SK-N-SH (cell line): Measurements from ENCODE around the gene CATSPERZ. TPM values are rescaled to one million over a fixed set of nuclear protein-coding genes. Genes with fewer than 3 reads are reported as not detected.
A peak's percentile ranks its signal among the peaks of the same experiment; 100 is the strongest.

Source experiments
- CTCF ChIA-PET: fragments of 300-600, 350-600 bp; formaldehyde crosslinking; extraction: SDS; loops from one replicate; lab custom pipeline; 2021; lab: Yijun Ruan, JAX
- POLR2A ChIA-PET: fragments of 350-600 bp; sonication (Branson Sonifier 250); formaldehyde crosslinking; extraction: SDS; loops from one replicate; lab custom pipeline; 2020; ENCODE audit warnings: antibody characterized with exemption, inconsistent platforms; lab: Yijun Ruan, JAX
- DNase-seq: peaks from one replicate; pipeline ENCODE4 v3.0.0; 2012
- H2AFZ ChIP-seq: fragments of 200-600 bp; sonication (generic); 2 replicates; pipeline ENCODE4 v1.8.1; 2016; ENCODE audit warnings: antibody characterized with exemption, mild to moderate bottlenecking, low read depth
- H3F3A ChIP-seq: fragments of 200-600 bp; sonication (generic); replicated peaks from 2 replicates; pipeline ENCODE3; 2016; ENCODE audit warnings: antibody characterized with exemption, mild to moderate bottlenecking; ENCODE audit not compliant: insufficient read depth
- H3K27ac ChIP-seq, 2 experiments: fragments of 200-500 bp in 1 of 2; fragments of 200-600 bp in 1 of 2; sonication (Bioruptor generic) in 1 of 2; sonication (generic), shearing (Covaris generic) in 1 of 2; 2 replicates each; pipeline versions ENCODE4 v1.5.1 to v1.6.1; 2014 to 2016; ENCODE audit warnings: low read depth in 2 of 2, inconsistent platforms in 1 of 2, low read length in 1 of 2, mild to moderate bottlenecking in 1 of 2, mixed read lengths in 1 of 2
- H3K27me3 ChIP-seq: fragments of 200-600 bp; sonication (generic), shearing (Covaris generic); 2 replicates; pipeline ENCODE4 v1.6.1; 2016; ENCODE audit warnings: mixed run types; ENCODE audit not compliant: insufficient read depth
- H3K36me3 ChIP-seq, 2 experiments: fragments of 200-500 bp in 1 of 2; fragments of 200-600 bp in 1 of 2; sonication (Bioruptor generic) in 1 of 2; sonication (generic) in 1 of 2; replicated peaks in 1 of 2; 2 replicates each; pipeline versions ENCODE3 to v1.5.1; 2014 to 2016; ENCODE audit warnings: low read length in 1 of 2, mild to moderate bottlenecking in 1 of 2; ENCODE audit not compliant: insufficient read depth in 2 of 2, control insufficient read depth in 1 of 2
- H3K4me1 ChIP-seq, 2 experiments: fragments of 200-500 bp in 1 of 2; fragments of 200-600 bp in 1 of 2; sonication (Bioruptor generic) in 1 of 2; sonication (generic), shearing (Covaris generic) in 1 of 2; 2 replicates each; pipeline versions ENCODE4 v1.5.1 to v1.6.1; 2014 to 2016; ENCODE audit warnings: low read depth in 1 of 2, low read length in 1 of 2, mixed run types in 1 of 2; ENCODE audit not compliant: insufficient read depth in 2 of 2, control insufficient read depth in 1 of 2
- H3K4me2 ChIP-seq: fragments of 200-600 bp; sonication (generic), shearing (Covaris generic); 2 replicates; pipeline ENCODE4 v1.6.1; 2017; ENCODE audit warnings: mixed run types
- H3K4me3 ChIP-seq, 2 experiments: fragments of 200-500 bp in 1 of 2; fragments of 200-600 bp in 1 of 2; sonication (Bioruptor generic) in 1 of 2; sonication (generic), shearing (Covaris generic) in 1 of 2; 2 replicates each; pipeline versions ENCODE4 v1.5.1 to v1.8.1; 2014 to 2016; ENCODE audit warnings: low read depth in 2 of 2, inconsistent platforms in 1 of 2, low read length in 1 of 2, mild to moderate bottlenecking in 1 of 2, mixed read lengths in 1 of 2, moderate library complexity in 1 of 2
- H3K79me2 ChIP-seq: fragments of 200-600 bp; sonication (generic); 2 replicates; pipeline ENCODE4 v1.8.1; 2017; ENCODE audit warnings: mild to moderate bottlenecking; ENCODE audit not compliant: insufficient read depth
- H3K9ac ChIP-seq: fragments of 200-600 bp; sonication (generic); 2 replicates; pipeline ENCODE4 v1.6.1; 2017; ENCODE audit warnings: mixed run types
- H3K9me2 ChIP-seq: fragments of 200-600 bp; sonication (generic); 2 replicates; pipeline ENCODE4 v1.6.1; 2017; ENCODE audit warnings: mixed run types
- H3K9me3 ChIP-seq: fragments of 200-600 bp; sonication (generic); 2 replicates; pipeline ENCODE4 v1.6.1; 2017; ENCODE audit warnings: mixed run types, mild to moderate bottlenecking, moderate library complexity
- H4K20me1 ChIP-seq: fragments of 200-600 bp; sonication (generic); 2 replicates; pipeline ENCODE4 v1.6.1; 2017; ENCODE audit warnings: mild to moderate bottlenecking, mixed run types; ENCODE audit not compliant: insufficient read depth
- CHD2 ChIP-seq: fragments of 150-350 bp; IDR thresholded peaks from 2 replicates; pipeline ENCODE4 v1.6.1; 2018; ENCODE audit warnings: low read length; ENCODE audit not compliant: partially characterized antibody
- CTCF ChIP-seq: fragments of 200-600 bp; sonication (generic); IDR thresholded peaks from 2 replicates; pipeline ENCODE4 v1.6.1; 2017; ENCODE audit warnings: antibody characterized with exemption, mild to moderate bottlenecking, moderate library complexity
- ELF1 ChIP-seq: IDR thresholded peaks from 2 replicates; pipeline ENCODE4 v1.4.0; 2012
- FOXJ3 ChIP-seq: sonication (generic); formaldehyde crosslinking; IDR thresholded peaks from 2 replicates; pipeline ENCODE4 v1.5.1; 2020; ENCODE audit warnings: mild to moderate bottlenecking, missing genetic modification reagents
- GABPA ChIP-seq: IDR thresholded peaks from 2 replicates; pipeline ENCODE4 v1.4.0; 2012; ENCODE audit warnings: low read depth, mild to moderate bottlenecking
- MAX ChIP-seq: IDR thresholded peaks from 2 replicates; pipeline ENCODE4 v1.4.0; 2012; ENCODE audit warnings: low read depth
- MEF2A ChIP-seq: IDR thresholded peaks from 2 replicates; pipeline ENCODE4 v1.4.0; 2012; ENCODE audit warnings: low read depth, borderline replicate concordance
- NRF1 ChIP-seq: IDR thresholded peaks from 2 replicates; pipeline ENCODE4 v1.6.1; 2012; ENCODE audit warnings: low read depth, mild to moderate bottlenecking, low read length
- POLR2AphosphoS5 ChIP-seq: IDR thresholded peaks from 2 replicates; pipeline ENCODE4 v1.6.1; 2012; ENCODE audit warnings: low read depth, low read length
- RCOR1 ChIP-seq: fragments of 150-350 bp; IDR thresholded peaks from 2 replicates; pipeline ENCODE4 v1.6.1; 2017; ENCODE audit warnings: antibody characterized with exemption, low read length
- REST ChIP-seq: IDR thresholded peaks from 2 replicates; pipeline ENCODE4 v1.6.1; 2012; ENCODE audit warnings: mild to moderate bottlenecking, low read depth, low read length, moderate library complexity
- RFX5 ChIP-seq: IDR thresholded peaks from 2 replicates; pipeline ENCODE4 v1.6.1; 2012; ENCODE audit warnings: mild to moderate bottlenecking, improper control_type of control experiment, low read length
- RXRA ChIP-seq: IDR thresholded peaks from 2 replicates; pipeline ENCODE4 v1.4.0; 2012; ENCODE audit warnings: low read depth, mild to moderate bottlenecking, borderline replicate concordance
- TAF1 ChIP-seq: IDR thresholded peaks from 2 replicates; pipeline ENCODE4 v1.6.1; 2012; ENCODE audit warnings: low read depth, mild to moderate bottlenecking, low read length, moderate library complexity, borderline replicate concordance
- TEAD4 ChIP-seq: IDR thresholded peaks from 2 replicates; pipeline ENCODE4 v1.4.0; 2012; ENCODE audit warnings: mild to moderate bottlenecking, borderline replicate concordance; ENCODE audit not compliant: insufficient read depth
- USF1 ChIP-seq: IDR thresholded peaks from 2 replicates; pipeline ENCODE4 v1.4.0; 2012; ENCODE audit warnings: low read depth, borderline replicate concordance
- USF2 ChIP-seq: fragments of 150-350 bp; IDR thresholded peaks from 2 replicates; pipeline ENCODE4 v1.6.1; 2017; ENCODE audit warnings: antibody characterized with exemption, low read length, low read depth, borderline replicate concordance
- YY1 ChIP-seq: IDR thresholded peaks from 2 replicates; pipeline ENCODE4 v1.4.0; 2012; ENCODE audit warnings: low read depth, mild to moderate bottlenecking
- ZBTB33 ChIP-seq: IDR thresholded peaks from 2 replicates; pipeline ENCODE4 v1.4.0; 2012; ENCODE audit warnings: low read depth, borderline replicate concordance
- WGBS: methylation state at CpG from one replicate; pipeline ENCODE4 v1.1.6; 2017; ENCODE audit warnings: low lambda C conversion rate; 5-methylcytosine and 5-hydroxymethylcytosine counted together
- polyA plus RNA-seq, 3 experiments: library from polyadenylated mRNA; depleted of rRNA; stranded (reverse); fragments of >200 nt; gene quantifications; 2 replicates each; pipeline ENCODE4 v1.2.3, GENCODE V29; 2012

The CATSPERZ gene
- polyA plus RNA-seq, 1 of the 3 experiments (the other 2 are of a cell fraction), result 0.54 TPM

GRCh38 chr11:64304316-64305072, 4.3 kb downstream of the CATSPERZ start (continued):
- TF ChIP-seq CHD2 (no peak), GABPA (no peak), ZBTB33 (no peak), REST (no peak), POLR2AphosphoS5 (peak; percentile 56), TEAD4 (no peak), FOXJ3 (CRISPR knock-in tag) (no peak), YY1 (no peak)

GRCh38 chr11:64305075-64305690, 5.0 kb downstream of the CATSPERZ start, which contains the start of gene ESRRA:
Gene ESRRA (plus strand): TSS chr11:64305524. CDS start chr11:64307180, 1,656 bp downstream.
- CTCF ChIA-PET, result interaction anchor here (0.6 to 6.7 kb wide), 25 partner anchors 9 to 804 kb away, joined by 3 to 196 read pairs (median 7); partner anchors contain the start of genes ATG2A, BAD, DNAJC4 and FERMT3
- no peaks in the 10 kb centered on the region for H3K9me3 ChIP-seq
- no peaks in the 10 kb centered on the region for H3K9me2 ChIP-seq
- peak within 1 kb of the TSS; percentile 99 for H3K4me2 ChIP-seq
- WGBS, result under 1% methylated on average over 25 of the region's 81 CpGs
- peaks cover 5 to 18% of the 10 kb centered on the region in 2 experiments; a peak in 2 of 4 replicates for H3K4me1 ChIP-seq
- peak within 1 kb of the TSS; percentile 84 for H2AFZ ChIP-seq
- POLR2A ChIA-PET, result interaction anchor here (1.0 to 5.8 kb wide), 9 partner anchors 11 to 101 kb away, joined by 3 to 54 read pairs (median 4); partner anchors contain the start of genes BAD, FKBP2, GPR137 and PRDX5
- peak within 1 kb of the TSS; percentile 68 for H3K9ac ChIP-seq
- peaks cover 30% of the 10 kb centered on the region; the same call in 1 of the 2 replicates for H3K79me2 ChIP-seq
- peaks cover 0 to 2% of the 10 kb centered on the region in 2 experiments for H3K36me3 ChIP-seq
- H3K27ac ChIP-seq, result peak within 1 kb of the TSS; percentile 83 to 96
- DNase-seq, result peak; percentile 100
- H3K4me3 ChIP-seq, result peak within 1 kb of the TSS; percentile 67 to 82
- peaks cover 12% of the 10 kb centered on the region for H3F3A ChIP-seq
- no peaks in the 10 kb centered on the region for H4K20me1 ChIP-seq
- H3K27me3 ChIP-seq, result no peaks in the 10 kb centered on the region
- TF ChIP-seq NRF1 (peak; percentile 95), USF1 (no peak), CHD2 (peak; percentile 30), RCOR1 (no peak), GABPA (no peak), MEF2A (no peak), CTCF (no peak), RXRA (no peak), YY1 (no peak), RFX5 (no peak), USF2 (no peak), ELF1 (no peak), MAX (no peak), TAF1 (0 out of 2 replicates have a peak, but pooled peaks have one; percentile 6)
